ENCODE results near the gene CNTROB.

Gene CNTROB

GRCh38 chr17:7956228-7956965 is 24.4 kb downstream of the CNTROB start:
- Histone ChIP-seq H3K27ac (ENCODE audit: low read depth, low read length) (no peak overlapping the region), H3K9me3 (ENCODE audit: control insufficient read depth, insufficient read depth, low read length) (no peaks in the 10 kb centered on the region)

GRCh38 chr17:7959503-7960253 is 27.7 kb downstream of the CNTROB start:
- Histone ChIP-seq H3K4me3 (ENCODE audit: low read length) (no peak overlapping the region), H3K4me1 (ENCODE audit: control insufficient read depth, low read length) (no peaks in the 10 kb centered on the region), H3K79me2 (ENCODE audit: control insufficient read depth, low read length) (no peaks in the 10 kb centered on the region), H3K4me2 (ENCODE audit: low read length) (no peak overlapping the region), H3K9me3 (ENCODE audit: control insufficient read depth, insufficient read depth, low read length) (no peaks in the 10 kb centered on the region), H3F3A (ENCODE audit: control insufficient read depth, insufficient read depth) (no peaks in the 10 kb centered on the region), H3K27ac (ENCODE audit: low read depth, low read length) (no peak overlapping the region), H3K27me3 (ENCODE audit: control insufficient read depth, low read length) (peaks cover 17% of the 10 kb centered on the region), H3K9me2 (replicated peaks; ENCODE audit: control insufficient read depth, low read length) (no peaks in the 10 kb centered on the region), H4K20me1 (ENCODE audit: control insufficient read depth, insufficient read depth, low read depth, low read length) (no peaks in the 10 kb centered on the region), H3K36me3 (ENCODE audit: control insufficient read depth, low read length) (no peaks in the 10 kb centered on the region)
- TF ChIP-seq EZH2phosphoT487 (IDR thresholded peaks at IDR 0.05; ENCODE audit: borderline replicate concordance, low read length), result no peak
- no peak for TF ChIP-seq CTCF (IDR thresholded peaks at IDR 0.05; ENCODE audit: low read depth, low read length, poor library complexity, severe bottlenecking)

More at GRCh38 chr17:7956228-7956965, 24.4 kb downstream of the CNTROB start:
- H3F3A ChIP-seq (ENCODE audit: control insufficient read depth, insufficient read depth), result no peaks in the 10 kb centered on the region
- no peak overlapping the region for H3K4me3 ChIP-seq (ENCODE audit: low read length)
- TF ChIP-seq CTCF (IDR thresholded peaks at IDR 0.05; ENCODE audit: low read depth, low read length, poor library complexity, severe bottlenecking) (no peak), EZH2phosphoT487 (IDR thresholded peaks at IDR 0.05; ENCODE audit: borderline replicate concordance, low read length) (no peak)
- H3K79me2 ChIP-seq (ENCODE audit: control insufficient read depth, low read length), result no peaks in the 10 kb centered on the region
- H3K9me2 ChIP-seq (replicated peaks; ENCODE audit: control insufficient read depth, low read length), result no peaks in the 10 kb centered on the region
- H3K4me2 ChIP-seq (ENCODE audit: low read length), result no peak overlapping the region
- H3K27me3 ChIP-seq (ENCODE audit: control insufficient read depth, low read length), result peaks cover 10% of the 10 kb centered on the region
- H3K4me1 ChIP-seq (ENCODE audit: control insufficient read depth, low read length), result no peaks in the 10 kb centered on the region
- H4K20me1 ChIP-seq (ENCODE audit: control insufficient read depth, insufficient read depth, low read depth, low read length), result no peaks in the 10 kb centered on the region
- no peaks in the 10 kb centered on the region for H3K36me3 ChIP-seq (ENCODE audit: control insufficient read depth, low read length)

GRCh38 chr17:7961421-7961820 is 29.4 kb downstream of the CNTROB start:
- no peaks in the 10 kb centered on the region for H3K9me3 ChIP-seq (ENCODE audit: control insufficient read depth, insufficient read depth, low read length)
- H3K79me2 ChIP-seq (ENCODE audit: control insufficient read depth, low read length), result no peaks in the 10 kb centered on the region
- no peaks in the 10 kb centered on the region for H3K4me1 ChIP-seq (ENCODE audit: control insufficient read depth, low read length)
- no peaks in the 10 kb centered on the region for H3K9me2 ChIP-seq (replicated peaks; ENCODE audit: control insufficient read depth, low read length)
- H3F3A ChIP-seq (ENCODE audit: control insufficient read depth, insufficient read depth), result 0 out of 2 replicates have a peak, but pooled peaks cover 4% of the 10 kb centered on the region
- no peaks in the 10 kb centered on the region for H3K36me3 ChIP-seq (ENCODE audit: control insufficient read depth, low read length)
- no peak overlapping the region for H3K4me2 ChIP-seq (ENCODE audit: low read length)
- peaks cover 17% of the 10 kb centered on the region for H3K27me3 ChIP-seq (ENCODE audit: control insufficient read depth, low read length)
- no peak for TF ChIP-seq EZH2phosphoT487 (IDR thresholded peaks at IDR 0.05; ENCODE audit: borderline replicate concordance, low read length)
- TF ChIP-seq CTCF (IDR thresholded peaks at IDR 0.05; ENCODE audit: low read depth, low read length, poor library complexity, severe bottlenecking), result no peak
- H4K20me1 ChIP-seq (ENCODE audit: control insufficient read depth, insufficient read depth, low read depth, low read length), result no peaks in the 10 kb centered on the region
- H3K4me3 ChIP-seq (ENCODE audit: low read length), result no peak overlapping the region
- no peak overlapping the region for H3K27ac ChIP-seq (ENCODE audit: low read depth, low read length)

All from DOHH2 (cell line).